NCI-H2107 treated with DMSO at 0.1 percent for 48 hours (cell line): ENCODE results near the gene FRAT2.
A peak's percentile ranks its signal among the peaks of the same experiment; 100 is the strongest.
"Not testable (repeated sequence)": the region's sequence is repeated elsewhere in the genome, so short reads cannot be mapped to it uniquely, and the experiment has no call there.

Source experiments
- DNase-seq: peaks from one replicate; lab custom pipeline; 2025; ENCODE audit not compliant: unreplicated experiment; lab: John Stamatoyannopoulos, UW

The FRAT2 gene

GRCh38 chr10:97356918-97357317 is 22.4 kb upstream of the FRAT2 start:
- no peak for DNase-seq

GRCh38 chr10:97356318-97356914 is 21.9 kb upstream of the FRAT2 start:
- no peak for DNase-seq

DNA sequence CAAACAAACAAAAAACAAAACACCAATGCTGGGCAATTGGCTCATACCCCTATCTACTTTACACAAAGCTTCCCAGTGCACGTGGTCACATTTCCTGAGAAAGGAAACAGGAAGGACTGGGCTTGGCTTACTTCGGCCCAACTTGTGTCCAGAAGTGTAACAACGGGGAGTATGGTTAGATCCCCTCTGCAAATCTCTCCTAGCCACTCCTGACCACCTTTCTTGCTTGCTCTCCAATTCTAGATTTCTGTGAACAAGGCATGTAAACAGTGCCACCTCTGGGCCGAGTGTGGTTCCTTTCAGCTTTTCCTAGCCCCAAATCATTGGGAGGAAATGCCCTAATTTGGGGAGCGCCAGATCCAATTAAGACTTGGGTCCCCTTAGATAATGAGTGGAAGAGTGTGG is 21.0 kb upstream of the FRAT2 start:
- DNase-seq, result no peak

DNA sequence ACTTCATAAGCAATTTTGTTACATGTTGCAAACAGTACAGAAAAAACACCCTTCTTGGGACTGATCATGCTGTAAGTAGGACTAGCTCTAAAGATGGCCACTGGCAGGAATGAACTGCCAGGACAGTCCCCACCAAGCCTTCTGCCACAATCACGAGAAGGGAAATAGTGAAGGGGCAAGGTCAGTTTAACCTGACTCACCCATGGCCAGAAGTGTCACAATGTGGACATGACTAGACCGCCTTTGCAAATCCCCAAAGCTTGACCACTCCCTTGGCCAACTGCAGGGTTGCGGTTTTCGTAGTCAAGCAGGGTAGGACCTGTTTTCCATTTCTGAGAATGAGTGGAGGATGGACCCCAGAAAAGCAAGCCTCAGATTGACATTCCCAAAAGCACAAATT is 19.4 kb upstream of the FRAT2 start:
- DNase-seq, result no peak

GRCh38 chr10:97349752-97350513 is 15.4 kb upstream of the FRAT2 start:
- no peak for DNase-seq

GRCh38 chr10:97347317-97347716 is 12.8 kb upstream of the FRAT2 start:
- DNase-seq, result no peak

DNA sequence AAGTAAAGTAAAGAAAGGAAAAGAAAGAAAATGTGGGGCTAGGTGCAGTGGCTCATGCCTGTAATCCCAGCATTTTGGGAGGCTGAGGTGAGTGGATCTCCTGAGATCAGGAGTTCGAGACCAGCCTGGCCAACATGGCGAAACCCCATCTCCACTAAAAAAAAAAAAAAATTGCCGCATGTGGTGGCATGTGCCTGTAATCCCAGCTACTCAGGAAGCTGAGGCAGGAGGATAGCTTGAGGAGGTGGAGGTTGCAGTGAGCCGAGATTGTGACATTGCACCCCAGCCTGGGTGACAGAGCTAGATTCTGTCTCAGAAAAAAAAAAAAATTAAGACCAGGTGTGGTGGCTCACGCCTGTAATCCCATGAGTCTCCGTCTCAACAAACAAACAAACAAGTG is 9.1 kb upstream of the FRAT2 start:
- DNase-seq, result not testable (repeated sequence)

DNA sequence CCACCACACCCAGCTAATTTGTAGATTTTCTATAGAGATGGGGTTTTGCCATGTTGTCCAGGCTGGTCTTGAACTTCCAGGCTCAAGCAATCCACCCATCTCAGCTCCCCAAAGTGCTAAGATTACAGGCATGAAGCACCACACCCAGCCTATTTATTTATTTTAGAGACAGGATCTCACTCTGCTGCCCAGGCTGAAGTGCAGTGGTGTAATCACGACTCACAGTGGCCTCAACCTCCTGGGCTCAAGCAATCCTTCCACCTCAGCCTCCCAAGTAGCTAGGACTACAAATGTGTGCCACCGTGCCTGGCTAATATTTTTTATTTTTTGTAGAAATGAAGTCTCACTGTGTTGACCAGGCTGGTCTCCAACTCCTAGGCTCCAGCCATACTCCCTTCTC is 6.9 kb upstream of the FRAT2 start:
- DNase-seq, result no peak

DNA sequence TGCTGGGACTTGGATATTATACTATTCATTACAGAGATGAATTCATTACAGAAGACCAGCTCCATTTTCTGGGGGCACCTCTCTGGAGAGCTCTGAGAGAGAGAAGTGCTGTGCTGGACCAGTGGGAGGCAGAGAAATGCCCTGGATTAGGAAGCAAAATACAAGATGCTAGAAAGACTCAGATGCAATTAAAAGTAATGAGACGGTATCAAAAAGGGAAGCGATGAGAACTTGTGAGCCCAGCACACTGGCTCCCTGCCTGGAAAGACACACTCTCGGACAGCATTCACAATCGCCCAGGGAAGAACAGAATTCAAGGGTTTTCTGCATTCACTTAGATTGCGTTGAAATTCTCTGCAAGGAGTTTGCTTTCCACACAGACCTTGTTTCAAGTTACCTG is 3.5 kb upstream of the FRAT2 start:
- DNase-seq, result no peak

DNA sequence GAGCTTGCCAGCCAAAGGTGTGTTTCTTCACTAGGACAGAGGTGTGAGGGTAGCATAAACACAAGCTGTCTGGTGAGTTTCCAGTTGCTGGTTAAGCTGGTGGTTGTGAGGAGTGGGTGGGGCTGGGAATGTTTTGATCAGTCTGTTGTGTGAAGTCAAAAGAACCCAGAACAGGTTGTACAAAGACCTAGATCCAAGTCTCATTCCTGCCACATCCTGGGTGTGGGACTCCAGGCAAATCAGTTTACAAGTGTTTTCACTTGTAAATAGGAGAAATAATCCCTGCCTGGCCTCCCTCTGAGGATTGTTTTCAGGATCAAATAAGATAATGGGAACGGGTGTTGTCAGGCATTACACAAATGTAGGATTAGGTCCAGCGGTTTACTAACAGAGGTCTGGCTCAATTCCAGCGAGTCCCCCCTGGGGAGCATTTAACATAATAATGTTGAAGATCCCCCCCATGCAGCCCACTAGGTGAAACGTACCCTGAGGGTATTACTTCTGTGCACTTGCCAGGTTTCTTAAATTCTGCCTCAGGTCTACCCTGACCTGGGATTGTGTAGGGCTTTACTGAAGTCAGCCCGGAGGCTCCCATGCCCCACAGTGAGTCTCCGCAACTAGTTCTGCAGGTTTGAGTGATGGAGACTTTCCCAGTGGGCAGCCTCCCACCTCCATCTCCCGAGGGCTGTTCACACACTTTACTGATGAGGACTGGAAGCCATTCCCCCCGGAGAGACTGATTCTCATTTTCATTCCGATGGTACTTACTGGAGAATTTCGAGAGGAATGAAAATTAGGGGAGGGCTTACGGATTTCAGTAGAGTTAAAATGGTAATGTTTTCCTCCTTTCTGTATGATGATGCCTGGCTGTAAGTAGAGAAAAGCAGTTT is 2.7 kb upstream of the FRAT2 start:
- no peak for DNase-seq

DNA sequence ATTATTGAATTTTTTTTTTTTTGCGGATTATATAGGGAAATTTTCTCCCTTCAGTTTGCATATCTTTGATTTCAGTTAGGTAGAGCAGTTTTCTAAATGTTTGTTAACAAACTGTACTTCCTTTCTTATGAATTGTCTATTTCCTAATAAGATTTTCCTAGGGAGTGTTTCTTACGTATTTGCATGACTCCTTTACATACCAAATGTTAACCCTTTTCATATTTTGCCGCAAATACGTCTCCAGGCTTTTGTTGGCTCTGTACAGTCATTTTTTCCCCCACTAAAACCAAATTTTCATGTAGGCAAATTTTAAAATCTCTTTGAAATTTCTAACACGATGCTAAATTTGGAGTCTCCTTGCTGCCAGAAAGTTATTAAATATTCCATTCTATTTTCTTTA is 1.9 kb upstream of the FRAT2 start:
- no peak for DNase-seq

GRCh38 chr10:97336006-97336405 is 1.5 kb upstream of the FRAT2 start:
- no peak for DNase-seq

DNA sequence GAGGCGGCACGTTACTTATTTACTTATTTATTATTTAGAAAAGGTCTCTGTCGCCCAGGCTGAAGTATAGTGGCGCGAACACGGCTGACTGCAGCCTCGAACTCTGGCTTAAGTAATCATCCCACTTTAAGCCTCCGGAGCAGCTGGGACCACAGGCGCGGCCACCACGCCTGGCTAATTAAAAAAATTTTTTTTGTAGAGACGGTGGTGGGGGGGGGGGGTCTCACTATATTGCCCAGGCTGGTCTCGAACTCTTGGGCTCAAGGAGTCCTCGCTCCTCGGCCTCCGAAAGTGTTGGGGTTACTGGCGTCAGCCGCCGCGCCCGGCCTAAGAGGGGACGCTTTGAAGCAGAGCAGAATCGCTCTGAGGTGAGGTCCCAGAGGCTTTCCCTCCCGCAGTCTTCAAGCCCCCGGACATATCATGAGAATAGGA is 675 bp upstream of the FRAT2 start:
- DNase-seq, result no peak

DNA sequence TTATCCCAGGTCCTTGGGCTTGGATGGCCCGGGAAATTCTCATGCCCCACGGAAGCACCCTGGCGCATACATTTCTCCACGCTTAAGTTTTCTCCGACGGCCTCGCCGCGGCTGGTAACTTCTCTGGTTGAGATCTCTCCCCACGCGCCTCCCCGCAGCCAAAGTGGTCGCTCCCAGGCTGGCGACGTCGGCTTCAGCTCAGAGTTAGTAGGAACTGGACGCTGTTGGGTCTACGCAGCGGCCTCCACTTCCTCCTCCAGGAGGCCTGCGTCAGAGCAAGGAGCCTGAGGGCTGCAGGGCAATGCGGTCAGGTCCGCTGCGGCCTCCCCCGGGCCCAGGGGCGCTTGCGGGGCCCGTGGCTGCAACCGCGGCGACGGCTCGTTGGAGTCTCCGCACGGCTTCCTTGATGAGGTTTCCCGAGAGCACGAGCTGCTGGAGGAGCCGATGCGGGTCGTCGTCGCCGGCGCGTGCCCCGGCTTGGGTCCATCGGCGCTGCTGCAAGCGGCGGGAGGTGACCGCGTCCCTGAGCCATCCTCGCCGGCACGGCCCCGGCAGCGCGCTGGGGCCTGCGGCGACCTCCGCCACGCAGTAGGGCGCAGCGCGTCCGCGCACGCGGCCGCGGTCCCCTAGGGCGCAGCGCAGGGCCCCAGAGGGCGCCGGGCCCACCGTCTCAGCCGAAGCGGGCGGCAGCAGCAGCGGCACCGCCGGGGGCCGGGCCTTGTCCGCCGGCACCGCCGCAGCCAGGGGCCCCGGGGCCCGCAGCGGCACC is 744 bp downstream of the FRAT2 start:
- no peak for DNase-seq

DNA sequence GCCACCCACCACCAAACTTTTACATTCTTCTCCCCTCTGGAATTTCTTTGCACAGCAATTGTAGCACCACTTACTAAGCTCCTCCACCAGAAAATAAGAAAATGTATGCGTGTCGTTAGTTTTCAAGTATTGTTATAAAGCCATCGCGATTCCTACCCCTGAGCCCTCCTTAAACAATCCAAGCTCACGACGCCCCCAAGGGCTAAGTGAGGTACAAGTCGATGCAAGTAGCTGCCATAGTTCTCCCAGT is 1.3 kb downstream of the FRAT2 start:
- peak; percentile 2 for DNase-seq

DNA sequence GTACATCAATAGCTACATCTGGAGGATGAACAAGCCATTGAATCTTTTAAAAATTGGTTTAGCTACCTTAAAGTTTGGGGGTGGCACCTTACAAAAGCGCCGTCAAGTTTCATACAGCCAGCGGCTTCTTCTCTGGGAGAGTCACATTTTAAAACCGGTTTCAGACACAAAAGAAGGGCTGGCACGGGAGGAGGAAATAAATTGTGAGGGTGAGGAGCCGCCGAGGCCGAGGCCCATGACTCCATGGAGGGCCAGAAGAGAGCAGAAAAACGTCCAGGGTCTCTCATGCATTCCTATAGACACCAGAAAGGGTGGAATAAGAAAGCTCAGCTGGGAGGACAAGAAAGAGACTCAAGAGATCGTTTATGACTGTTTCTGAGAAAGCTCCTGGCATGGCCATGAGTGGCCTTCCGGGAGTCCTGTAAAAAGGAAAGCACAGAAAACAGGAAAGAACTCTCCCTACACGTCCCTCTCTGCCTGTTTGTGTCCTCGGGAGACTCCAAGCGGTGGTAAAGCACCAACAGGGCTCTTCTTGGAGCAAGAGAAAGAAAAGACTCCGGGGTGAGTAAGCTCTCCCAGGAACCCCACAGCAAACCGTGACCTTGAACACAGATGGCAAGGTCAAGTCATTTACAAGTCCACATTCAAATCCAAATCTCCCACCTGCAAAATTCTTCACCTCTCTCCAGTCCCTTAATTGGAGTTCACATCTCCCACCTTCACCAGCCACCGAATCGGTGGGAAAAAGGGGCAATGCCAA is 1.8 kb downstream of the FRAT2 start:
- peak; percentile 59 for DNase-seq

DNA sequence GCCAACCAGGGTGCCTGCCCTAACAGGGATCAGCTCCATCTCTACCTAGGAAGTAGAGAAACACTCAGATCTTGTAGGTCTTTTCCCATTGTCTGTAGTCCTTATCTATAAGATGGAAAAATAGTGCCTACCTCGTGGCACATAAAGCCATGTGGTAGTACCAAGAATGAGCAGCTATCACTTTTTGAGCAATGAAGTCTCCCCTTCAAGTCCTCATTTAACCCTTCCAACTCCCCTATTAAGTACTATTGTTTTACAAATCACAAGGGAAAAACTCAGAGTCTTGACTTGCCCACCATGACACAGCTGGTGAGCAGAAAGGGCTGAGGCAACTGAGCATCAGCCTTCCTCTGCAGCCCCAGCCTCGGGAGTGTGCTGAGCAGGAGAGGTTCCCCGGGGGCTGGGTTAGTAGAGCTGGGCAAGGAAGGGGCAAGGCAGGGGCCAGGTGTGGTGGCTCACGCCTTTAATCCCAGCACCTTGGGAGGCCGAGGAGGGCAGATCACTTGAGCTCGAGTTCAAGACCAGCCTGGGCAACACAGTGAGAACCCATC is 3.3 kb downstream of the FRAT2 start:
- DNase-seq, result no peak

DNA sequence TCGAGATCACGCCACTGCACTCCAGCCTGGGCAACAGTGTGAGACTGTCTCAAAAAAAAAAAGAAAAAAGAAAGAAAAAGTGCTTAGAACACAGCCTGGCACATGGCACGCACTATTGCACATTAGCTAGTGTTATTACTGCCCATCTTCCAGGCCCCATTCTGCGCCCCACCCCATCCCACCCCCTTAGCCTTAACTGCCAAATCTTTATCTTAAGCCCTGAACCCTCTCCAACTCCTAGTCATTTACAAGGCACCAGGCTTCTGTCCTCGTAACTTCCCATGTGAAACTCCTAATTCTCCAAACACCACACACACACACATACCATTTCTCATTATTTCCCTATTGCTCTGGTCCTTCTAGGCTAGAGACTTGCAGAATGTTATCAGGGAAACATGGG is 4.8 kb downstream of the FRAT2 start:
- no peak for DNase-seq

DNA sequence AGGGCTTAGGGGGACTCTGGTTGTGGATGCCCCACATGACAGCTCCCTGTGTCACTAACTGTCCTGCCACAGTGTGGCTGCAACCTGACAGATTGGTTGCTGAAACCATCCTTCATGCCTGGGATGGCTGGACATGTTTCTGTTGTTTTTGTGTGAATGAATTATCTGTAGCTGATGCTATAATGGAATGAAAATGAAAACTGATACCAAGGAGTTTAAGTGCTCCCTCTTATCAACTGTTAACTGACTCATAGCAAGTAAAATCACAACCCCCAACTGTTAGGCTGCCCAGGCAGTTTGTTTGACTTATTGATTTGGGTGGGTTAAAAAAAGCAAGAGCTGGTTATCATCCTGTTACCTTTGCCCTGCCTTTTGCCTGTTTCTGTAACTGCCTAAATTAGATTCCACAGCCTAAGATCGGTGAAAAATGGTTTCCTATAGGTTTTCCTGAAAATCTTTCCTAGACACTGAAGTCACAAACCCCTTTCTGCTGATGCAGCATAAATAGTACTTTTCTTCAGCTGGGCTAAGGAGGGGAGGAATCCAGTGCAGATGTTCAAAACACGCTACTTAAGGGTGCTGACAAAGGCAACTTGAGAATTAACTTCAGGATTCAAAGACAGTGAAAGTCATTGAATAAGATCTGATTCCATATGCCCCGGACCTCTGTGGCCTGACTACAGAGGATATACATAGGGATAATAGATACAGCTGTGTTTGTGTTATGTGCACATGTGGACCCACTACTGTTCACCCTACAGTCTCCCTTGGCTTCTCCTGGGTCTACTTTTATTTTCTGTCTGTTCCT is 5.7 kb downstream of the FRAT2 start:
- DNase-seq, result no peak
